OCI-LY1 (cell line): ENCODE results near the gene FERMT2.

ENCODE experiments used
- H2AFZ ChIP-seq: fragments of 200-600 bp; sonication (generic), shearing (Covaris generic); 2 replicates; pipeline ENCODE4 v1.6.0; 2014; ENCODE audit warnings: antibody characterized with exemption, mild to moderate bottlenecking, low read length
- H3F3A ChIP-seq: fragments of 200-600 bp; sonication (generic), shearing (Covaris generic); 2 replicates; pipeline ENCODE4 v1.6.0; 2014; ENCODE audit warnings: mild to moderate bottlenecking, antibody characterized with exemption, low read length, moderate library complexity; ENCODE audit not compliant: insufficient read depth
- H3K27ac ChIP-seq: fragments of 200-600 bp; sonication (generic); 2 replicates; pipeline ENCODE4 v1.5.1; 2014; ENCODE audit warnings: low read length, mixed run types, mild to moderate bottlenecking, low read depth; ENCODE audit not compliant: poor library complexity, severe bottlenecking
- H3K27me3 ChIP-seq: fragments of 200-600 bp; sonication (generic); 2 replicates; pipeline ENCODE4 v1.6.0; 2014; ENCODE audit warnings: antibody characterized with exemption, mild to moderate bottlenecking, low read length, moderate library complexity; ENCODE audit not compliant: insufficient read depth
- H3K36me3 ChIP-seq: fragments of 200-600 bp; sonication (generic); 2 replicates; pipeline ENCODE4 v1.6.1; 2014; ENCODE audit warnings: mild to moderate bottlenecking, antibody characterized with exemption, low read length, moderate library complexity, mixed read lengths; ENCODE audit not compliant: insufficient read depth
- H3K4me1 ChIP-seq: fragments of 200-600 bp; sonication (generic); 2 replicates; pipeline ENCODE4 v1.5.1; 2014; ENCODE audit warnings: mild to moderate bottlenecking, low read length, moderate library complexity; ENCODE audit not compliant: insufficient read depth, severe bottlenecking
- H3K4me2 ChIP-seq: fragments of 200-600 bp; sonication (generic), shearing (Covaris generic); 2 replicates; pipeline ENCODE4 v1.6.1; 2014; ENCODE audit warnings: low read length
- H3K4me3 ChIP-seq: fragments of 200-600 bp; sonication (generic); 2 replicates; pipeline ENCODE4 v1.5.1; 2014; ENCODE audit warnings: low read length, low read depth, mild to moderate bottlenecking, mixed read lengths; ENCODE audit not compliant: poor library complexity, severe bottlenecking
- H3K79me2 ChIP-seq: fragments of 200-600 bp; shearing (Covaris generic); 2 replicates; pipeline ENCODE4 v1.6.1; 2016; ENCODE audit warnings: mixed run types, low read length, mixed read lengths; ENCODE audit not compliant: insufficient read depth
- H3K9ac ChIP-seq: fragments of 200-600 bp; sonication (generic), shearing (Covaris generic); 2 replicates; pipeline ENCODE4 v1.6.1; 2014; ENCODE audit warnings: mild to moderate bottlenecking, low read length, mixed read lengths
- H3K9me2 ChIP-seq: fragments of 200-600 bp; sonication (generic), shearing (Covaris generic); 2 replicates; pipeline ENCODE4 v1.6.1; 2014; ENCODE audit warnings: low read depth, mild to moderate bottlenecking, low read length, mixed read lengths
- H3K9me3 ChIP-seq: fragments of 200-600 bp; shearing (Covaris generic); 2 replicates; pipeline ENCODE4 v1.6.1; 2014; ENCODE audit warnings: low read length, mixed read lengths
- H4K20me1 ChIP-seq: fragments of 200-600 bp; sonication (generic), shearing (Covaris generic); 2 replicates; pipeline ENCODE4 v1.6.0; 2016; ENCODE audit warnings: mild to moderate bottlenecking, low read length; ENCODE audit not compliant: insufficient read depth
- CTCF ChIP-seq: fragments of 200-600 bp; sonication (generic), shearing (Covaris generic); IDR thresholded peaks from 2 replicates; pipeline ENCODE4 v1.5.1; 2017; ENCODE audit warnings: mild to moderate bottlenecking, antibody characterized with exemption, low read length, moderate library complexity, mixed read lengths
- EZH2 ChIP-seq: fragments of 200-600 bp; sonication (generic), shearing (Covaris generic); IDR thresholded peaks from 2 replicates; pipeline ENCODE4 v1.8.0; 2017; ENCODE audit warnings: borderline replicate concordance, mixed run types, mild to moderate bottlenecking, antibody characterized with exemption, low read length, moderate library complexity, mixed read lengths

Gene FERMT2

DNA sequence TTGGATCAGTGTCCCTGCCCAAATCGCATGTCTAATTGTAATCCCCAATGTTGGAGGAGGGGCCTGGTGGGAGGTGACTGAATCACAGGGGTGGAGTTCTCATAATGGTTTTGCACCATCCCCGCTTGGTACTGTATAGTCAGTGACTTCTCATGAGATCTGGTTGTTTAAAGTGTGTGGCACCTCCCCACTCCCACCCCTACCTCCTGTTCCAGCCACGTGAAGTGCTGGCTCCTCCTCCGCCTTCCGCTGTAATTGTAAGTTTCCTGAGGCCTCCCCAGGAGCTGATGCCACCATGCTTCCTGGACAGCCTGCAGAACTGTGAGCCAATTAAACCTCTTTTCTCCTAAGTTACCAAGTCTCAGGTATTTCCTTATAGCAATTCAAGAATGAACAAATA is 67.2 kb downstream of the FERMT2 start:
- Histone ChIP-seq H3K27me3 (no peaks in the 10 kb centered on the region), H3K4me3 (no peak overlapping the region), H2AFZ (no peak overlapping the region), H3K4me1 (no peaks in the 10 kb centered on the region), H3K9me3 (no peaks in the 10 kb centered on the region), H3K9me2 (no peaks in the 10 kb centered on the region), H3K79me2 (no peaks in the 10 kb centered on the region), H3K27ac (no peak overlapping the region), H3K9ac (no peak overlapping the region), H3K36me3 (no peaks in the 10 kb centered on the region), H3K4me2 (no peak overlapping the region), H4K20me1 (no peaks in the 10 kb centered on the region), H3F3A (no peaks in the 10 kb centered on the region)
- TF ChIP-seq CTCF (no peak), EZH2 (no peak)

- no peaks in the 10 kb centered on the region for H3K9me3 ChIP-seq
- TF ChIP-seq EZH2 (no peak), CTCF (no peak)
- no peaks in the 10 kb centered on the region for H3K4me1 ChIP-seq
- no peaks in the 10 kb centered on the region for H3K27me3 ChIP-seq
- H3K4me3 ChIP-seq, result no peak overlapping the region
- no peaks in the 10 kb centered on the region for H4K20me1 ChIP-seq
- H3K9me2 ChIP-seq, result no peaks in the 10 kb centered on the region
- no peaks in the 10 kb centered on the region for H3K36me3 ChIP-seq
- no peaks in the 10 kb centered on the region for H3F3A ChIP-seq
- H3K9ac ChIP-seq, result no peak overlapping the region
- H3K27ac ChIP-seq, result no peak overlapping the region
- H2AFZ ChIP-seq, result no peak overlapping the region
- no peak overlapping the region for H3K4me2 ChIP-seq
- no peaks in the 10 kb centered on the region for H3K79me2 ChIP-seq
Observed at GRCh38 chr14:52882824-52883223, 68.0 kb downstream of the FERMT2 start.

- Histone ChIP-seq H3K4me2 (no peak overlapping the region), H2AFZ (no peak overlapping the region), H3K27me3 (no peaks in the 10 kb centered on the region), H3K9me3 (no peaks in the 10 kb centered on the region), H4K20me1 (no peaks in the 10 kb centered on the region), H3K4me3 (no peak overlapping the region), H3K4me1 (no peaks in the 10 kb centered on the region), H3K36me3 (no peaks in the 10 kb centered on the region), H3K9me2 (no peaks in the 10 kb centered on the region), H3K79me2 (no peaks in the 10 kb centered on the region), H3K9ac (no peak overlapping the region), H3K27ac (no peak overlapping the region), H3F3A (no peaks in the 10 kb centered on the region)
- TF ChIP-seq EZH2 (no peak), CTCF (no peak)
Observed at GRCh38 chr14:52879958-52880357, 70.9 kb downstream of the FERMT2 start.
